Measurements from ENCODE around the gene WSCD2.

GRCh38 chr12:108277613-108278012 lies 148.5 kb downstream of the WSCD2 start:
- TF ChIP-seq USF2 (IDR thresholded peaks at IDR 0.05; ENCODE audit: borderline replicate concordance, low read depth, low read length) (no peak), FOXM1 (IDR thresholded peaks at IDR 0.05; ENCODE audit: low read depth) (no peak), JUND (IDR thresholded peaks at IDR 0.05) (no peak), MXI1 (IDR thresholded peaks at IDR 0.05; ENCODE audit: low read depth, low read length) (no peak), REST (IDR thresholded peaks at IDR 0.05; ENCODE audit: low read depth, low read length) (no peak), FOXJ3 (CRISPR knock-in tag; IDR thresholded peaks at IDR 0.05) (no peak), USF1 (IDR thresholded peaks at IDR 0.05; ENCODE audit: borderline replicate concordance, low read depth) (no peak), CTCF (IDR thresholded peaks at IDR 0.05) (no peak)

Data from SK-N-SH (cell line).